Gastrocnemius medialis (tissue), 4 donors: Measurements from ENCODE around the gene CFAP91.

Experiments
- POLR2A ChIP-seq, 2 donors: fragments of 450-650 bp; IDR thresholded peaks; one replicate each; pipeline ENCODE4 v1.6.1; 2017; ENCODE audit warnings: antibody characterized with exemption in 2 of 2, mild to moderate bottlenecking in 2 of 2, moderate library complexity in 2 of 2
- TF ChIP-seq, protein P1 (sequence below), 5 experiments: fragments of 450-650 bp in 3 of 5; fragments of 200-600 bp in 2 of 5; sonication (generic) in 2 of 5; IDR thresholded peaks in 4 of 5; conservative IDR thresholded peaks in 1 of 5; 1 replicate in 4 of 5; 2 replicates in 1 of 5; pipeline ENCODE4 v1.5.1; 2016 to 2019; ENCODE audit warnings: antibody characterized with exemption in 5 of 5, mild to moderate bottlenecking in 3 of 5, moderate library complexity in 3 of 5

DNA sequence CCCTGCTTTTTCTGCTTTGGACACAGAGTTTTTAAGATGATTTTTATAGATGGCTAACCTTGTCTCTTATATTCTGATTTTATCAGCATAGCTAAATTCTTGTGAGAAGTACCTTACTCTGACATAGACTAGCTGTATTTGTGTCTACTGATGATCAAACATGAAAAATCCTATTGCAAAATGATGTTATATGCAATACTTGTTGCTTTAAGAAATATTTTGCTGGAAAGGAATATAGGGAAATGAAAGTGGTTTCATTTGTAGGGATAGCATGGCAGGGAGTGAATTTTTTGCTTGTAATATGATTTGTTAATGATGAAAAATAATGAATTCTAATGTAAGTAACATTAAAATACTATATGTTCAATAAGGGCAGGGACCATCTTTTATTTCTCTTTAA, 35.9 kb downstream of the CFAP91 start:
- TF ChIP-seq, protein P1, sequence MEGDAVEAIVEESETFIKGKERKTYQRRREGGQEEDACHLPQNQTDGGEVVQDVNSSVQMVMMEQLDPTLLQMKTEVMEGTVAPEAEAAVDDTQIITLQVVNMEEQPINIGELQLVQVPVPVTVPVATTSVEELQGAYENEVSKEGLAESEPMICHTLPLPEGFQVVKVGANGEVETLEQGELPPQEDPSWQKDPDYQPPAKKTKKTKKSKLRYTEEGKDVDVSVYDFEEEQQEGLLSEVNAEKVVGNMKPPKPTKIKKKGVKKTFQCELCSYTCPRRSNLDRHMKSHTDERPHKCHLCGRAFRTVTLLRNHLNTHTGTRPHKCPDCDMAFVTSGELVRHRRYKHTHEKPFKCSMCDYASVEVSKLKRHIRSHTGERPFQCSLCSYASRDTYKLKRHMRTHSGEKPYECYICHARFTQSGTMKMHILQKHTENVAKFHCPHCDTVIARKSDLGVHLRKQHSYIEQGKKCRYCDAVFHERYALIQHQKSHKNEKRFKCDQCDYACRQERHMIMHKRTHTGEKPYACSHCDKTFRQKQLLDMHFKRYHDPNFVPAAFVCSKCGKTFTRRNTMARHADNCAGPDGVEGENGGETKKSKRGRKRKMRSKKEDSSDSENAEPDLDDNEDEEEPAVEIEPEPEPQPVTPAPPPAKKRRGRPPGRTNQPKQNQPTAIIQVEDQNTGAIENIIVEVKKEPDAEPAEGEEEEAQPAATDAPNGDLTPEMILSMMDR (IDR thresholded peaks at IDR 0.05 in 4 of 5, conservative IDR thresholded peaks at IDR 0.05 in 1 of 5), result no peak
- TF ChIP-seq POLR2A (IDR thresholded peaks at IDR 0.05), result no peak
